ENCODE measurements around the gene LZTS2.

DNA sequence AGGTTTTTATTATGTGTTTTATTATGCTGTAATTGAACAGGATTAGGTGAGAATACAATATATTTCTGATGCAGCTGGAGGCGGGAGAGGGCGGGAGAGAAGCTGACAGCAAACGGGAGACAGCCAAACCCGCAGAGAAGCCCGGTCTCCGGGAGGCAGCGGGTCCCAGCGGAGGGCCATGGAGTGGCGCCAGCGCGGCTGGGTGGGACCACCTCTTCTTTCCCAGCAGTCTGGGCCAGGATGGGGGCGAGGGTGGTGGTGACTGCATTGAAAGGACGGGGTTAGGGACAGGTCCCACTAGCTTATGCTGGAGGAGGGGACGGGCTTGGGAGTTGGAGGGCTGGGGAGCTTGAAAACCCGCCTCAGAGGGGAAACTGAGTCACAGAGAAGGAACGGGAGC, 47.7 kb downstream of the LZTS2 start:
- TF ChIP-seq CTCF (IDR thresholded peaks at IDR 0.05) (no peak), POLR2A (IDR thresholded peaks at IDR 0.05) (no peak)

Measured in right lobe of liver (tissue), 4 donors.